ENCODE data around the gene MTMR6.

The MTMR6 gene

GRCh38 chr13:25286969-25287961, at the start of gene MTMR6:
Gene MTMR6, minus strand, starts transcription at chr13:25287488. Its CDS starts 241 bp downstream, at chr13:25287247.
- Histone ChIP-seq H3K27me3 (ENCODE audit: insufficient read depth, low read depth, severe bottlenecking) (no peaks in the 10 kb centered on the region), H3K4me3 (ENCODE audit: low read depth, low read length) (peak within 1 kb of the TSS; percentile 92), H3K9me3 (ENCODE audit: severe bottlenecking) (no peaks in the 10 kb centered on the region), H3K36me3 (peaks cover 23% of the 10 kb centered on the region), H3K27ac (peak within 1 kb of the TSS; percentile 90)
- DNase-seq: peak; percentile 99
- TF ChIP-seq CTCF (IDR thresholded peaks at IDR 0.05; ENCODE audit: low read depth, low read length): peak; percentile 99

DNA sequence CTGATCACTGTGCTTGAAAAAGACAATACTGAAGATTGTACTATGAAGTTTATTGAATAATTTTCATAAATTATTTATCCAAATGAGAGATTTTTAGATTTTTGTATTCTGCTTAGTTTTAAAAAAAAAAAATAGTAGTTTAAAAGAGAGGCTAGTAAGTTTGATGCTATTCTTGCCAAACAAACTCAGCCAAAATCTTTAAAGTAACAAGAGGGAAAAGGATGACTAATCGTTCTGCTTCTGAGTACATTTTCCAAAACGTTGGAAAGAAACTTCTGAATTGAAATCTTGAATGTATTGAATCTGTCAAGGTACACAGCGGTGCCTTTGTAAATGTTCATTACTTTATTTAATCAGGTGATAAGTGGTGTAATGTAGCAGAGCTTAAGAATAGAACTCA, 48.6 kb upstream of the MTMR6 start:
- no peak overlapping the region for H3K4me3 ChIP-seq (ENCODE audit: low read depth, low read length)
- no peaks in the 10 kb centered on the region for H3K27me3 ChIP-seq (ENCODE audit: insufficient read depth, low read depth, severe bottlenecking)
- H3K36me3 ChIP-seq: peaks cover 95% of the 10 kb centered on the region
- no peak for TF ChIP-seq CTCF (IDR thresholded peaks at IDR 0.05; ENCODE audit: low read depth, low read length)
- DNase-seq: no peak
- H3K27ac ChIP-seq: no peak overlapping the region
- H3K9me3 ChIP-seq (ENCODE audit: severe bottlenecking): no peaks in the 10 kb centered on the region

DNA sequence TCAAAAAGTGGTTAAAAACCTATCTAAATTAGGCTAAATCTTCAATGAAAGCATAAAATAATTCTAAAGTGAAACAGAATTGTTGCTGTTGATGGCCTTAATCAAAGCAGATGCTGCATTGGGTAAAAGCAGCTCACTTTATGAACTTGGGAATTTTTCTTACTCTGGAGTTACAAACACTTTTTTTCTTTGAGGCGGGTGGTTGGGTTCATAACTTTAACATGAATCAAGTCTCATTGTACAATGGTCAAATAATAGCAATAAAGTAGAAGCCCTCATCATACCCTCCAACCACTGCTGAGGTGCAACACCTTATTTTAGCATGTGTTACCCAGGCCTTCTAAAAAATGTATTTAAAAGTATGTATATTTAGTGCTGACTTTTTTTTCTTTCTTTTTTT, 43.3 kb upstream of the MTMR6 start:
- H3K27ac ChIP-seq: no peak overlapping the region
- TF ChIP-seq CTCF (IDR thresholded peaks at IDR 0.05; ENCODE audit: low read depth, low read length): no peak
- DNase-seq: no peak
- no peaks in the 10 kb centered on the region for H3K9me3 ChIP-seq (ENCODE audit: severe bottlenecking)
- no peak overlapping the region for H3K4me3 ChIP-seq (ENCODE audit: low read depth, low read length)
- H3K36me3 ChIP-seq: peaks cover 99% of the 10 kb centered on the region
- no peaks in the 10 kb centered on the region for H3K27me3 ChIP-seq (ENCODE audit: insufficient read depth, low read depth, severe bottlenecking)

DNA sequence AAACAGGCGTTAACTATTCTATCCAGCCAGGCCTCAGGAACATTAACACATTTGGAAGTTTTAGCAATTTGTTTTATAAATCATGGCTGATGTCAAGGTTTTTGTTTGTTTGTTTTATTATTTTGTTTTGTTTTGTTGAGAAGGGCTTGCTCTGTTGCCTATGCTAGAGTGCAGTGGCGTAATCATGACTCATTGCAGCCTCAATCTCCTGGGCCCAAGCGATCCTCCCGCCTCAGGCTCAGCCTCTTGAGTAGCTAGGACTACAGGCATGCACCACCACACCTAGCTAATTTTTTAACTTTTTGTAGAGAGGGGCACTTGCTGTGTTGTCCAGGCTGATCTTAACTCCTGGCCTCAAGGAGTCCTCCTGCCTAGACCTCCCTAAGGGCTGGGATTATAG, 42.4 kb upstream of the MTMR6 start:
- no peak for TF ChIP-seq CTCF (IDR thresholded peaks at IDR 0.05; ENCODE audit: low read depth, low read length)
- Histone ChIP-seq H3K4me3 (ENCODE audit: low read depth, low read length) (no peak overlapping the region), H3K27ac (no peak overlapping the region), H3K9me3 (ENCODE audit: severe bottlenecking) (no peaks in the 10 kb centered on the region), H3K27me3 (ENCODE audit: insufficient read depth, low read depth, severe bottlenecking) (no peaks in the 10 kb centered on the region), H3K36me3 (peaks cover 99% of the 10 kb centered on the region)
- DNase-seq: no peak

GRCh38 chr13:25324100-25324499, 36.8 kb upstream of the MTMR6 start:
- no peak for DNase-seq
- H3K27ac ChIP-seq: no peak overlapping the region
- no peaks in the 10 kb centered on the region for H3K9me3 ChIP-seq (ENCODE audit: severe bottlenecking)
- no peaks in the 10 kb centered on the region for H3K27me3 ChIP-seq (ENCODE audit: insufficient read depth, low read depth, severe bottlenecking)
- no peak for TF ChIP-seq CTCF (IDR thresholded peaks at IDR 0.05; ENCODE audit: low read depth, low read length)
- no peak overlapping the region for H3K4me3 ChIP-seq (ENCODE audit: low read depth, low read length)
- peaks cover 98% of the 10 kb centered on the region for H3K36me3 ChIP-seq

Data from WERI-Rb-1 (cell line).